Measurements from ENCODE around the gene WDR17. TPM values are rescaled to one million over a fixed set of nuclear protein-coding genes. Genes with fewer than 3 reads are reported as not detected.

WDR17 gene
- total and polyA plus RNA-seq, 2 donors (not counting 1 experiment from before 2014, with no cell fraction given) = 1.7 to 4.5 TPM

- Histone ChIP-seq H3K4me2 (ENCODE audit: extremely low read depth, insufficient read depth, low read length) (no peak overlapping the region), H3K4me3 (replicated peaks in 1 of 4; ENCODE audit: control extremely low read depth in 1 of 4, insufficient read depth in 1 of 4, low read depth in 3 of 4, low read length in 4 of 4) (no peak overlapping the region), H3K9me3 (ENCODE audit: control insufficient read depth, insufficient read depth, low read depth, low read length) (no peaks in the 10 kb centered on the region), H3K36me3 (ENCODE audit: control insufficient read depth, insufficient read depth, low read length) (no peaks in the 10 kb centered on the region), H3K27ac (ENCODE audit: insufficient read depth, low read length) (no peak overlapping the region), H3K27me3 (ENCODE audit: control insufficient read depth, insufficient read depth, low read length) (no peaks in the 10 kb centered on the region), H3K4me1 (ENCODE audit: control insufficient read depth, extremely low read depth, insufficient read depth, low read length) (no peaks in the 10 kb centered on the region), H4K20me1 (ENCODE audit: control insufficient read depth, extremely low read depth, insufficient read depth, low read length) (no peaks in the 10 kb centered on the region), H3K79me2 (ENCODE audit: control insufficient read depth, insufficient read depth, low read length) (no peaks in the 10 kb centered on the region), H3K9ac (ENCODE audit: insufficient read depth, low read length) (no peak overlapping the region), H2AFZ (ENCODE audit: low read length) (no peak overlapping the region)
- TF ChIP-seq CTCF (conservative IDR thresholded peaks at IDR 0.05 in 1 of 2, IDR thresholded peaks at IDR 0.05 in 1 of 2; ENCODE audit: low read depth in 1 of 2, low read length in 2 of 2) = no peak
- peak in 1 of 2 donors; percentile 54 for DNase-seq (ENCODE audit: low read depth in 2 of 2)
These were observed 11.9 kb upstream of the WDR17 start for GRCh38 chr4:176053785-176054184.

- Histone ChIP-seq H3K79me2 (ENCODE audit: control insufficient read depth, insufficient read depth, low read length) (no peaks in the 10 kb centered on the region), H3K9ac (ENCODE audit: insufficient read depth, low read length) (no peak overlapping the region), H4K20me1 (ENCODE audit: control insufficient read depth, extremely low read depth, insufficient read depth, low read length) (no peaks in the 10 kb centered on the region), H2AFZ (ENCODE audit: low read length) (no peak overlapping the region), H3K4me3 (replicated peaks in 1 of 4; ENCODE audit: control extremely low read depth in 1 of 4, insufficient read depth in 1 of 4, low read depth in 3 of 4, low read length in 4 of 4) (no peak overlapping the region), H3K36me3 (ENCODE audit: control insufficient read depth, insufficient read depth, low read length) (no peaks in the 10 kb centered on the region), H3K9me3 (ENCODE audit: control insufficient read depth, insufficient read depth, low read depth, low read length) (no peaks in the 10 kb centered on the region), H3K4me1 (ENCODE audit: control insufficient read depth, extremely low read depth, insufficient read depth, low read length) (no peaks in the 10 kb centered on the region), H3K27me3 (ENCODE audit: control insufficient read depth, insufficient read depth, low read length) (no peaks in the 10 kb centered on the region), H3K4me2 (ENCODE audit: extremely low read depth, insufficient read depth, low read length) (no peak overlapping the region), H3K27ac (ENCODE audit: insufficient read depth, low read length) (no peak overlapping the region)
- TF ChIP-seq CTCF (conservative IDR thresholded peaks at IDR 0.05 in 1 of 2, IDR thresholded peaks at IDR 0.05 in 1 of 2; ENCODE audit: low read depth in 1 of 2, low read length in 2 of 2) (peak in 1 of 2 donors; percentile 14), EZH2 (IDR thresholded peaks at IDR 0.05; ENCODE audit: low read length, missing control alignments) (no peak)
- no peak for DNase-seq (ENCODE audit: low read depth in 2 of 2)
These were observed 10.7 kb upstream of the WDR17 start for GRCh38 chr4:176054942-176055341.

- Histone ChIP-seq H3K4me3 (replicated peaks in 1 of 4; ENCODE audit: control extremely low read depth in 1 of 4, insufficient read depth in 1 of 4, low read depth in 3 of 4, low read length in 4 of 4) (no peak overlapping the region), H3K9ac (ENCODE audit: insufficient read depth, low read length) (no peak overlapping the region), H3K27me3 (ENCODE audit: control insufficient read depth, insufficient read depth, low read length) (no peaks in the 10 kb centered on the region), H2AFZ (ENCODE audit: low read length) (no peak overlapping the region), H3K27ac (ENCODE audit: insufficient read depth, low read length) (no peak overlapping the region), H3K4me1 (ENCODE audit: control insufficient read depth, extremely low read depth, insufficient read depth, low read length) (peaks cover 2% of the 10 kb centered on the region), H3K79me2 (ENCODE audit: control insufficient read depth, insufficient read depth, low read length) (no peaks in the 10 kb centered on the region), H3K36me3 (ENCODE audit: control insufficient read depth, insufficient read depth, low read length) (no peaks in the 10 kb centered on the region), H4K20me1 (ENCODE audit: control insufficient read depth, extremely low read depth, insufficient read depth, low read length) (no peaks in the 10 kb centered on the region), H3K4me2 (ENCODE audit: extremely low read depth, insufficient read depth, low read length) (no peak overlapping the region), H3K9me3 (ENCODE audit: control insufficient read depth, insufficient read depth, low read depth, low read length) (no peaks in the 10 kb centered on the region)
- no peak for DNase-seq (ENCODE audit: low read depth in 2 of 2)
- TF ChIP-seq EZH2 (IDR thresholded peaks at IDR 0.05; ENCODE audit: low read length, missing control alignments) = no peak
- TF ChIP-seq CTCF (conservative IDR thresholded peaks at IDR 0.05 in 1 of 2, IDR thresholded peaks at IDR 0.05 in 1 of 2; ENCODE audit: low read depth in 1 of 2, low read length in 2 of 2) = no peak
These were observed 1.9 kb upstream of the WDR17 start for GRCh38 chr4:176063718-176064117.
